Measurements from ENCODE around the gene ATP5PO. TPM values are rescaled to one million over a fixed set of nuclear protein-coding genes. Genes with fewer than 3 reads are reported as not detected.
A peak's percentile ranks its signal among the peaks of the same experiment; 100 is the strongest.

Gene ATP5PO
- total and polyA plus RNA-seq, 3 donors from 2014 or later = 127 to 279 (median 136) TPM

GRCh38 chr21:33857846-33858666 is 57.5 kb downstream of the ATP5PO start:
- H3K27ac ChIP-seq = peak overlapping the region; percentile 18 to 66
- no peaks in the 10 kb centered on the region for H3K36me3 ChIP-seq (ENCODE audit: low read depth, missing control alignments)
- WGBS, 2 donors = 70 to 84% methylated on average over 23 to 25 of the region's 25 CpGs
- no peak overlapping the region for H3K4me3 ChIP-seq
- peaks cover 4% of the 10 kb centered on the region for H3K4me1 ChIP-seq
- H3K27me3 ChIP-seq = no peaks in the 10 kb centered on the region
- TF ChIP-seq CTCF (IDR thresholded peaks at IDR 0.05) = no peak
- no peak for TF ChIP-seq POLR2A (IDR thresholded peaks at IDR 0.05)
- no peak for DNase-seq
- H3K9me3 ChIP-seq = no peaks in the 10 kb centered on the region
- intact Hi-C loops (cut with DNase I; ENCODE audit: low total_unique reads) = no loop called here

GRCh38 chr21:33856893-33857527 is 58.6 kb downstream of the ATP5PO start:
- no peak for DNase-seq

GRCh38 chr21:33855190-33855589 is 60.4 kb downstream of the ATP5PO start:
- Histone ChIP-seq H3K36me3 (ENCODE audit: low read depth, missing control alignments) (no peaks in the 10 kb centered on the region), H3K9me3 (no peaks in the 10 kb centered on the region), H3K4me1 (peaks cover 4% of the 10 kb centered on the region), H3K27me3 (no peaks in the 10 kb centered on the region), H3K27ac (no peak overlapping the region), H3K4me3 (no peak overlapping the region)
- no peak for DNase-seq
- WGBS, 2 donors = 95 to 96% methylated on average over 5 to 6 of the region's 6 CpGs
- TF ChIP-seq POLR2A (IDR thresholded peaks at IDR 0.05) (no peak), CTCF (IDR thresholded peaks at IDR 0.05) (no peak)
- intact Hi-C loops (cut with DNase I; ENCODE audit: low total_unique reads) = no loop called here

More at GRCh38 chr21:33856893-33857527, 58.6 kb downstream of the ATP5PO start:
- Histone ChIP-seq H3K4me1 (peaks cover 4% of the 10 kb centered on the region), H3K36me3 (ENCODE audit: low read depth, missing control alignments) (no peaks in the 10 kb centered on the region), H3K9me3 (no peaks in the 10 kb centered on the region), H3K4me3 (no peak overlapping the region), H3K27ac (no peak overlapping the region), H3K27me3 (no peaks in the 10 kb centered on the region)
- TF ChIP-seq CTCF (IDR thresholded peaks at IDR 0.05) = no peak
- WGBS, 2 donors = 87 to 94% methylated on average over 13 to 17 of the region's 17 CpGs
- intact Hi-C loops (cut with DNase I; ENCODE audit: low total_unique reads) = no loop called here

GRCh38 chr21:33854604-33855003 is 61.0 kb downstream of the ATP5PO start:
- no peak for DNase-seq

More at GRCh38 chr21:33854604-33855003, 61.0 kb downstream of the ATP5PO start:
- intact Hi-C loops (cut with DNase I; ENCODE audit: low total_unique reads) = no loop called here
- Histone ChIP-seq H3K9me3 (no peaks in the 10 kb centered on the region), H3K4me1 (peaks cover 4% of the 10 kb centered on the region), H3K27me3 (no peaks in the 10 kb centered on the region), H3K36me3 (ENCODE audit: low read depth, missing control alignments) (no peaks in the 10 kb centered on the region), H3K27ac (no peak overlapping the region), H3K4me3 (no peak overlapping the region)
- TF ChIP-seq POLR2A (IDR thresholded peaks at IDR 0.05) (no peak), CTCF (IDR thresholded peaks at IDR 0.05) (no peak)
- WGBS, 2 donors = 63 to 64% methylated on average over 5 of the region's 5 CpGs

Other genes starting within 250 kb of the ATP5PO start
- gene MRPS6, start 157.8 kb upstream of the ATP5PO start, total RNA-seq = 100 to 1,000 TPM in 1 of 2 donors, 10 to 100 TPM in 1; 88.8 to 102 TPM
- 107 TPM for gene MRPS6, start 157.8 kb upstream of the ATP5PO start, polyA plus RNA-seq (ENCODE audit: insufficient read depth, low read depth, low replicate concordance)
- 10 to 100 TPM; 59.5 to 61.9 TPM for gene SLC5A3, start 157.8 kb upstream of the ATP5PO start, total RNA-seq
- 16.3 TPM for gene SLC5A3, start 157.8 kb upstream of the ATP5PO start, polyA plus RNA-seq (ENCODE audit: insufficient read depth, low read depth, low replicate concordance)